OCI-LY3 (cell line): ENCODE measurements around the gene FGD2.

Experiments
- CTCF ChIP-seq: fragments of 200-600, 300-600 bp; sonication (generic); IDR thresholded peaks from 2 replicates; pipeline ENCODE4 v1.5.1; 2014; ENCODE audit warnings: antibody characterized with exemption, low read length, low read depth
- EZH2phosphoT487 ChIP-seq: fragments of 200-600 bp; shearing (Covaris generic); IDR thresholded peaks from 2 replicates; pipeline ENCODE4 v1.6.1; 2018; ENCODE audit warnings: antibody characterized with exemption, mixed run types, low read depth

GRCh38 chr6:36999061-36999750 lies 6.2 kb upstream of the FGD2 start:
- no peak for TF ChIP-seq CTCF
- TF ChIP-seq EZH2phosphoT487, result no peak
